GM04504 (cell line): ENCODE data around the gene TNXB.
A peak's percentile ranks its signal among the peaks of the same experiment; 100 is the strongest.
"Not testable (repeated sequence)": the region's sequence is repeated elsewhere in the genome, so short reads cannot be mapped to it uniquely, and the experiment has no call there.

ENCODE experiments used
- DNase-seq: peaks from one replicate; pipeline ENCODE4 v3.0.0-alpha.2; 2012; ENCODE audit warnings: low read depth

The TNXB gene

GRCh38 chr6:32083812-32084768 lies 25.0 kb downstream of the TNXB start:
- no peak for DNase-seq

DNA sequence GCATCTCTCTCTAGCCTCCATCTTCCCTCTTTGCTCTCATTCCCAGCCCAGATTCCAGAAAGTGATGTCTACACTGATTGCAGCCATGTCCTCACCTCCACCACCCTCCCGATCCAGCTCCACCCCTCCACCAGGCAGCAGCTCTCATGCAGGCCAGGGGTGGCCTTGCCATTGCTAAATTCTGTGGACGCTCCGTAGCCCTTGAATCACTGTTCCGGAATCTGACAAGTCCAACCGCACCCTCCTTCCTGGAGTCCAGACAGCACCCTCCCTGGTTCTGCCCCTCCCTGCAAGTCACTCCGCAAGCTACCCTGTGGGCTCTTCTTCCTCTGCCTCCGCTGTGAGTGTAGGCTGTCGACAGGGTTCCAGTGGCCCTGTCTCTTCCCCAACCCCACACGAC lies 26.2 kb downstream of the TNXB start:
- peak; percentile 90 for DNase-seq

GRCh38 chr6:32082478-32082877 lies 26.7 kb downstream of the TNXB start:
- DNase-seq, result no peak

GRCh38 chr6:32081168-32081990 lies 27.8 kb downstream of the TNXB start:
- DNase-seq, result peak; percentile 86

DNA sequence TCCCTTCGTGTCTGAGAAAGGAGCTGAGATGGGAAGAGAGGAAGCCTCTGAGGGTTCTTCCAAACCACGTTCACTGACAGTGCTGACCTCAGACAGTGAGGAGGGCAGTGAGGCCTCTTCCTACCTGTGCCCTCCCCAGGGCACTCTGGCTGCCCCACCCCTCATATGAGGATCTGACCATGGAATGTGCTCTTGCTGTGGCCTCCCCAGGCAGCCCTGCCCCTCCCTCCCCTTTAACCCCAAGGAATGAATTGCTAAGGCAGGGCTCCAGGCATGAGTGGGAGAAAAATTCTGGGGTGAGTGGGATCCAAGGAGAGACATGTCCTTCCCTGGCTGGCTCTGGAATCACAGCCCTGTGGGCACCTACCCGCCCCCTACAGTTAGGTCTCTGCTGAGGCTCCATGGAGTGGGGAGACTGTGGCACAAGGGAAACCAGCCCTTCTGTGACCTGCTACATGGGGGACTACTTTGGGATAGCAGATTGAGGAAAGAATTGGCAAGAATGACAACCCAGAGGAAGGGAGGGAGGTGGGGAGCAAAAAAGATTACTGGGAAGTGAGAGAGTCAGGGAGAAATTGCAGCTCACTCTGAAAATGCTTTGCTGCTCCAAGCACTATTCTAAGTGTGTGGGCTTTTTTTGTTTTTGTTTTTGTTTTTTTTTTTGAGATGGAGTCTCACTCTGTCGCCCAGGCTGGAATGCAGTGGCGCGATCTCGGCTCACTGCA lies 29.4 kb downstream of the TNXB start:
- DNase-seq, result no peak

GRCh38 chr6:32076321-32076809 lies 32.8 kb downstream of the TNXB start:
- DNase-seq, result peak; percentile 83

DNA sequence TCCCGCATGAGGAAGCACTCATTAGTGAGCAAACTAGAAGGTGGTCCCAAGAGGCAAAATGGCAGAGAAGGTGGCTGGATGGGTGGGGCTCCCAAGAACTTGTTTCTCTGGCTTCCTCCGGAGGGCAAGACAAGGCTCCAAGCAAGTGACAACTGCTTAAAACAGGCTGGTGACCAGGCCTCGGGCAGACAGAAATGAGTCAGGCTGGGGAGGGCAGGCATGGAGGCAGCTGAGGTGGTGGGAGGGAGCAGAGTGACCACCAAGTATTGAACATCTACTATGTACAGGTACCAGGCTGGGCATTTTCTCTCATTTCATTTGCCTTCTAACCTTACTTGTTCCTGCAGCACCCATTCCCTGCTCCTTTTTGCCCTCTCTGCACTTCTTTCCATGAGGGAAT lies 33.4 kb downstream of the TNXB start:
- no peak for DNase-seq

- DNase-seq, result no peak
Observed at GRCh38 chr6:32074996-32075532, 34.1 kb downstream of the TNXB start.

DNA sequence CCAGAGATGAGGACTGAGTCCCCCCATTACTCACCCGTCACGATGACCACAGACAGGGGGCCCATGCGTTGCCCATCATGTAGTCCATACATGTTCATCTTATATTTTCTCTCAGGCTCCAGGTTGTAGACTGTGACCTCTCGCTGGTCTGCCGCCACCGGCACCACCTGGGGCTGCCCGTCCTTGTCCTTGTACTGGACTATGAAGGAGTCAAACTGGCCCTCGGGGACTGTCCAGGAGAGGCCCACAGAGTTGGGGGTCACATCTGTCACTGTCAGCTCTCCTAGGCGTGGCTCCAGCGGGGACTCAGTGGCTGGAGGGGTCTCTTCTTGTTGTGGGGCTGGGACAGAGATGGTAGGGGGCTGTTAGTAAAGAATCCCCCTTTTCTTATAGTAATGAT lies 35.5 kb downstream of the TNXB start:
- DNase-seq, result no peak

DNA sequence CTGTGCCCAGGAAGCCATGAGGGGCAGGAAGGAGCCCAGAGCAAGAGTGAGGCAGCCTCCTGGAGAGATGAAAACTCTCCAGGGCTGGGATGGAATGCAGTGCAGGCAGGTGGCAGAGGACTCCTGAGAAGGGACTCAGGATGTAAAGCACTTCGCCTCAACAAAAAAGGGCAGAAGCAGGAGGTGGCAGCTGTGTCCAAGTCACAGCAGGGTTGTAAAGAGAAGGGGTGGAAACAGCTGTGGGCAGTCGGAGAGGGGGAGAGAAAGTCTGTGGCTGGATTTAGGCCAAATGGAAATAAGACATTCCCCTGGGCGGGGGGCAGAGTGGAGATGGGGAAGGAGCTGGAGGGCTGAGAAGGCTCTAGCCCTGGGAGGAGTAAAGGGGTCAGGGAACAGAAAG lies 36.0 kb downstream of the TNXB start:
- DNase-seq, result no peak

- no peak for DNase-seq
Observed at GRCh38 chr6:32070814-32071543, 38.2 kb downstream of the TNXB start.

DNA sequence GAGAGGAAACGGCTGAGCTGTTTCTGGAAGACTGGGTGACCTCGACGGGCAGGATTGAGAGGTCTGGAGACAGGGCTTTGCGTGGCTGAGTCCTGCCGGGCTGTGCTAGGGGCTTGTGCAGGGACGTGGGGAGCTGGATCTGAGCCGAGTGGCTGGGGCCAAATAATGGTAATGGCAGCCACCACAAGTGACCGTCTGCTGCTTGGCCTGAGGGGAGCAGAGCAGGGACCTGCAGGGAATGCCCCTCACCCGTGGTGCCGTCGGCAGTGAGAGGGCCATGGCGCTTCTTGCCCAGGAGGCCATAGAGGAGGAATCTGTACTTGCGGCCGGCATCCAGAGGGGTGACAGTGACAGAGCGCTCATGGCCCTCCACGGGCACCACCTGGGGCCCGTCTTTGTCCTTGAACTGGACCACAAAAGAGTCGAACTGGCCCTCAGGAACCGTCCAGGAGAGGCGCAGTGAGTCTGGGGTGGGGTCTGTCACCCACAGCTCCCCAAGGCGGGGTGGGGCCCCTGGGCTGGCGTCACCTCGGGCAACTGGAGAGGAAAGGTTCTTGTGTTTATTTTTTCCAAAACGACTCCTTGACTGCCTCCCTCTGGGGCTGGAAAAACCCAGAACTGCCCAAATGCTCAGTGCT lies 39.1 kb downstream of the TNXB start:
- DNase-seq, result no peak

- no peak for DNase-seq
Observed at GRCh38 chr6:32069460-32069859, 39.7 kb downstream of the TNXB start.

DNA sequence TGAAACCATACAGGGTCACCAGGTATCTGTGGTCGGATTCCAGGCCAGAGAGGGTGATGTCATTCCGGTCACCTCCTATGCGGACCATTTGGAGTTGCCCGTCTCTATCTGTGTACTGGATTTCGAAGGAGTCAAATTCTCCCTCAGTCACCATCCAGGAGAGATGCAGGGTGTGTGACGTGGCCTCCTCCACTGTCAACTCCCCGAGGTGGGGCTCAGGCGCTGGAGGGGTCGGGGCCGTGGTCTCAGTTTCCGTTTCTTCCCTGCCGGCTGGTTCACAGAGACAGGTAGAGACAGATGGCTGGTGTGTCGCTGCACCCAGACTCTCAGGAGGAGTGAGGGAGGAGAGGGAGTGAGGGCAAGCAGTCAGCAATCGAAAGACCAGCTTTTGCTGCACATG lies 40.3 kb downstream of the TNXB start:
- no peak for DNase-seq

- DNase-seq, result not testable (repeated sequence)
Observed at GRCh38 chr6:32068315-32068714, 40.8 kb downstream of the TNXB start.

- DNase-seq, result not testable (repeated sequence)
Observed at GRCh38 chr6:32067521-32067920, 41.6 kb downstream of the TNXB start.

- DNase-seq, result no peak
Observed at GRCh38 chr6:32064706-32065105, 44.4 kb downstream of the TNXB start.

DNA sequence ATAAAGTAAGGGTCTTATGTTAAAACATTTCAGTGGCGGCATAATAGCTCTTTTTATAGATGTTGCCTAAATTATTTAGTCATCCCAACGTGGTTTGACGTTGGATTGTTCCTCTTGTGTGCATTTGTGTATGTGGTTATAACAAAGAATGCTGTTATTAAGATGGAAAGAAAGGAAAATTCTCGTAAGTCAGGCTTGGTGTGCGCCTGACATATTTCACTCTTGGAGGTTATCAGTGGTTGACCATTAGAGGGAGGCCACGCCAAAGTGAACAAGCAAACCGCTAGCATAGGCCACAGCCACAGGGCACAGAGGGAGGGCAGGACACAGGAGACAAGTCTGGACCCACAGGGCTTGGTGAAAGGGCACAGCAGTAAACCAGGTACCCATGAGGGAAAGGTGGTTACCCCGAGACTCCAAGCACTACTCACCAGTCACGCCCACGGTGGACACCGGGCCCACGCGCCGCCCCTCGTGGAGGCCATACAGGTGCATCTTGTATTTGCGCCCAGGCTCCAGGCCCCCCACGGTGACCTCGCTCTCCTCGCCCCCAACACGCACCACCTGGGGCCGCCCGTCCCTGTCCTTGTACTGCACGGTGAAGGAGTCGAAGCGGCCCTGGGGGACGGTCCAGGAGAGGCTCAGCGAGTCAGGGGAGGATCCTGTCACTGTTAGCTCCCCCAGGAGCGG lies 48.0 kb downstream of the TNXB start:
- no peak for DNase-seq

GRCh38 chr6:32058511-32058963 lies 50.6 kb downstream of the TNXB start:
- no peak for DNase-seq

DNA sequence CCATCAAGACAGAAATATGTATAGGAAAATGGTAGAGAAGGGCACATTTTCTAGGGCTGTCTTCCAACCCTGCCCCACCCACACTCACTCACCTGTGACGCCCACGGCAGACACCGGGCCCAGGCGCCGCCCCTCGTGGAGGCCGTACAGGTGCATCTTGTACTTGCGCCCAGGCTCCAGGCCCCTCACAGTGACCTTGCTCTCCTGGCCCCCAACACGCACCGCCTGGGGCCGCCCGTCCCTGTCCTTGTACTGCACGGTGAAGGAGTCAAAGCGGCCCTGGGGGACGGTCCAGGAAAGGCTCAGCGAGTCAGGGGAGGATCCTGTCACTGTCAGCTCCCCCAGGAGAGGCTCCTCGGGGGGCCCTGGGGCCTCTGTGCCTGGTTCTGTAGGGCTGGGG lies 51.2 kb downstream of the TNXB start:
- no peak for DNase-seq
